SHP77 treated with DMSO at 0.1 percent for 48 hours (cell line): ENCODE data around the gene PILRB.
"Not testable (repeated sequence)": the region's sequence is repeated elsewhere in the genome, so short reads cannot be mapped to it uniquely, and the experiment has no call there.

Source experiments
- DNase-seq: peaks from one replicate; lab custom pipeline; 2025; lab: John Stamatoyannopoulos, UW

The PILRB gene

DNA sequence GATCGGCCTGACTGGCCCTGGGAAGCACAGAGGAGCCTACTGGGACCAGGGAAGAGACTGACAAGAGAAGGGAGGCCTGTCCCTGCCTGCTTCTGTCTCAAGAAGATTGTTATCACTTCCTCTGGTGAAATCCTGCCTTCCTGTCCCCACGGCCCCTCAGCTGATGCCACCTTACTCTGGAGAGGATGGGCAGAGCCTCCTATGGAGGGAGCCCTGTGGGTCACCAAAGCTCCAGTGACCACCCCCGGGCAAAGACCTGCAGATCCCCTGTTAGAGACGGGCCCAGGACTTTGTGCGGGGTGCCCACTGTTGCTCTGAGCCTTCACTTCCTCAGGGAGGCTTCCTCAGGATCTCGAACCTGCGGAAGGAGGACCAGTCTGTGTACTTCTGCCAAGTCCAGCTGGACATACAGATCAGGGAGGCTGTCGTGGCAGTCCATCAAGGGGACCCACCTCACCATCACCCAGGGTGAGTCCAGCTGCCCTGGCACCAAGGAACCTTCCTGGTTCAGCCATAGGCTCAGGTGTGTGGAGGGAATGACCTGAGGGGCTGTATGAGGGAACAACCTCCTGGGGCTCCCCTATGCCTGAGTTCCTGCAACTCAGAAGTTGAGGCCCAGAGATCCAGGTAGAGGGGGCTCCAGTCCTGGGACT, 1.4 kb upstream of the PILRB start:
- no peak for DNase-seq

DNA sequence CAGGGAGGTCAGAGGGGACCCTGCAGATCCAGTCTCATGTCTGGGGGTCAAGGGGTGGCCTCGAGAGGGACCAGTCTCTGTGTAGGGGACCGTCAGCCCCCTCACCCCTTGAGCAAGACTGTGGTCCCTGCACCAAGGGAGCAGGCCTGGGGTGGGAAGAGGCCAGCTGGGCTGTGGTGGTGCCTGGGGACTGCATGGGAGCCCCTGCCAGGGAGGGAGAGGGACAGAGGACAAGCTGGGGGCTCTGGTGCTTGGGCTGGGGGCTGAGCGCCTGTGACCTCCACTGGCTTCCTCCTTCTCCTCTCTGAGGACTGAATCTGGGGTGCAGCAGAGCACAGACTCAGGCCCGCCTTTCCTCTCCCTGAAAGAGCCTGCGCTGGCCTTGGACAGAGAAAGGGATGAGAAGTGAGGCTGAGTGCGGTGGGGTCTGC, 771 bp upstream of the PILRB start:
- DNase-seq, result no peak

DNA sequence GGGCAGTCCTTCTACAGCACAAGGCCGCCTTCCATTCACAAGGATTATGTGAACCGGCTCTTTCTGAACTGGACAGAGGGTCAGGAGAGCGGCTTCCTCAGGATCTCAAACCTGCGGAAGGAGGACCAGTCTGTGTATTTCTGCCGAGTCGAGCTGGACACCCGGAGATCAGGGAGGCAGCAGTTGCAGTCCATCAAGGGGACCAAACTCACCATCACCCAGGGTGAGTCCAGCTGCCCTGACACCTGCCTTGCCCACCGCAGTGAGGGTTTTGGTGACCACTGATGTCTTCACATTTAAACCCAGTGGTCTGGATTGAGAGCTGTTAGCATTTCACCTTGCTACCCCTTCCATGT, 918 bp downstream of the PILRB start:
- no peak for DNase-seq

DNA sequence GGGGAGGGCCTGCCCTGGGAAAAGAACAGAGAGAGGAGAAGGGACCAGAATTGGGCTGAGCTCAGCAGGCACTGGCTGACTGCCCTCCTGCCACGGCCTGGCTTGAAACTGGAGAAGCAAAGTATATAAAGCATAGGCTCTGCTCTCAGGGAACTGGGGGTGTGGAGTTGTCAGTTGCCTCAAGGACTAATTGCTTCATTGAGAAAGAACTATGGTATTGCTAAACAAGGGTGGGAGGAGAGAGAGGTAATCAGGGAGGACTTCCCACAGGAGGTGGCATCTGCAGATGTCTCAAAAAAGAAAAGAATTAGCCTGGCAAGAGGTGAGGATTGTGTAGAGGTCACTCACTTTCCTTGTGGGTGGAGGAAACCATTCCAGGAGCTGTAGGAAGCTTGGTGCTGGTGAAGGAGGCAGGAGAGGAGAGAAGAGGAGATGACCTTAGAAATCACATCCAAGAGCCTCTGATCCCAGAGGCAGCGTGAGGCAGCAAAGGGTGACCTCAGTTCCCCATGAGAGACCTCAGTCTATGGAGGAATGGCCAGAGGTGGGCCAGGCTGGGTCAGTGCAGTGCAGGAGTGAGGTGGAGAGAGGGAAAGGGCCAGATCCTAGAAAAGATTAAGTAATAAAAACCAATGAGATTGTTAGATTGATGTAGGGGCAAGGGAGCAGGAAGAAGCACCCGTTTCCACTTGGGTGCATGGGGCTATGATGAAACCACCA, 2.4 kb downstream of the PILRB start:
- no peak for DNase-seq

DNA sequence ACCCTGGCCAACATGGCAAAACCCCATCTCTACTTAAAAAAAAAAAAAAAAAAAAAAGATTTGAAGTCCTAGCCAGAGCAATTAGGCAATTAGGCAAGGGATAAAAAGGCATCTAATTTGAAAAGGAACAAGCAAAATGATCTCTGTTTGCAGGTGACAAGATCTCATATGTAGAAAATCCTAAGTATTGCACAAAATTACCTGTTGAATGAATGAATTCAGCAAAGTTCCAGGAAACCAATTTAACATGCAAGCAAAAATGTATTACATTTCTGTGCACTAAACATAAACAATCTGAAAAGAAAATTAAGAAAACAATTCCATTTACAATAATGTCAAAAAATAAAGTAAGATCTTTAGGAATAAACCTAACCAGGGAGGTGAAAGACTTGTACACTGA, 5.2 kb downstream of the PILRB start:
- DNase-seq, result no peak

DNA sequence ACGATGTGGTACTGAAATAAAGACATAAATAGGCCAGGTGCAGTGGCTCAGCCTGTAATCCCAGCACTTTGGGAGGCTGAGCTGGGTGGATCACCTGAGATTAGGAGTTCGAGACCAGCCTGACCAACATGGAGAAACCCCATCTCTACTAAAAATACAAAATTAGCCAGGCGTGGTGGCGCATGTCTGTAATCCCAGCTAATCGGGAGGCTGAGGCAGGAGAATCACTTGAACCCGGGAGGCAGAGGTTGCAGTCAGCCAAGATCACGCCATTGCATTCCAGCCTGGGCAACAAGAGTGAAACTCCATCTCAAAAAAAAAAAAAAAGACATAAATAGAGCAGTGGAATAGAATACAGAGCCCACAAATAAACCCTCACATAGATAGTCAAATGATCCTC, 5.9 kb downstream of the PILRB start:
- DNase-seq, result not testable (repeated sequence)

DNA sequence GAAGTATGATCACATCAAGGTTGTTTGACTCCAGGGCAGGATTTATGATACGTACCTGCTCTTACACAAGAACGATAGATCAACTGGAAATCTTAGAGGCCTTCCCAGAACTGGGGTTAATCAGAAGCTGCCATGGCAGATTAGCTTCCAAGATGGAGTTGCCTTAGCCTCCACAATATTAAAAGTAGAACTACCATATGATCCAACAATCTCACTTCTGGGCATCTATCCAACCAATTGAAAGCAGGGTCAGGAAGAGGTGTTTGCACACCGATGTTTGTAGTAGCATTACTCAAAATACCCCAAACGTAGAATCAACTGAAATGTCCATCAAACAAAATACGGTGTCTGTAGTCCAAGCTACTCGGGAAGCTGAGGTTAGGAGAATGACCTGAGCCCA, 6.6 kb downstream of the PILRB start:
- DNase-seq, result no peak

DNA sequence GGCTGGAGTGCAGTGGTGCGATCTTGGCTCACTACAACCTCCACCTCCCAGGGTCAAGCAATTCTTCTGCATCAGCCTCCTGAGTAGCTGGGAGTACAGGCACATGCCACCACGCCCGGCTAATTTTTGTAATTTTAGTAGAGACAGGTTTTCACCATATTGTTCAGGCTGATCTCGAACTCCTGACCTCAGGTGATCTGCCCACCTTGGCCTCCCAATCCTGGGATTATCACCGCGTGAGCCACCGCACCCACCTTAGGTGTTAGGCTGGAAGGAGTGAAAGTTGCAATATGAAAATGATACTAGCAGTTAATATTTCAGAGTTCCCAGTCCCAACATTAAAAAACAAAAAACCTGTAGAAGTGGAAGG, 8.1 kb downstream of the PILRB start:
- DNase-seq, result not testable (repeated sequence)

DNA sequence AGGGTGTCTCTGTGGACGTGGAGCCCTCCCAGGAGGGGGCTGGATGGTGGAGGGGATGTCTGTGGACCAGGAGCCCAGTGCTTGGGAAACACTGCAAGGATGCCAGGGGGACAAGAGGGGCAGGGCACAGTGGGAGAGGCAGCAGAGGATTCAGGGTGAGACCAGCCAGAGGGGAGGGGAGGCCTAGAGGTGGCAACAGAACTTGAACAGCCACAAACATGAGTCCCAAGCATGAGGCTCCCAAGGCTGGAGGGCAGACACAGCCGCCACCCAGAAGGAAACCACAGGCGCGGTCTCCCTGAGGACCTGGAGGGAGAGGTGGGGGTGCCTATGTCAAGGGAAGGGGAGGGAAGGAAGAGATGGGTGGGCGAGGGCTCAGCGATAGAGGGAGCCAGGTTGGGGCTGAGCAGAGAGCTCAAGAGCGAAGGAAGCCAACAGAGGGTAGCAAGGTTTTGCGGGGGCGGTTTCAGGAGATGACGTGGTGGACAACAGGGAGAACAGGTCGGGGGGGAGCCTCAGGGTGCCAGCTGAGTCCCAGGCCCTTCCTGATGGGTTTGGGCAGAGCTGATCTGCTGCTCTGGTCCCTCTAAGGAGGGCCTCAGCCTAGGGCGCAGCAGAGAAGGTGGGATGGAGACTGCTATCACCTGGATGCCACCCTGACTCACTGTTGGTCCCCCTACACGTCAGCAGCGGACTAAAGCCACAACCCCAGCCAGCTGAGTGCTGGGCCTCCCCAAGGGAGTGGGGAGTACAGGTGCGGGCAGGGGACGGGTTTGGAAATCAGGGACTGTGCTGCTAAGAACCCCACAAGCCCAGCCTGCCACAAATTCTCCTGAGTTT, 8.7 kb downstream of the PILRB start:
- DNase-seq, result no peak

DNA sequence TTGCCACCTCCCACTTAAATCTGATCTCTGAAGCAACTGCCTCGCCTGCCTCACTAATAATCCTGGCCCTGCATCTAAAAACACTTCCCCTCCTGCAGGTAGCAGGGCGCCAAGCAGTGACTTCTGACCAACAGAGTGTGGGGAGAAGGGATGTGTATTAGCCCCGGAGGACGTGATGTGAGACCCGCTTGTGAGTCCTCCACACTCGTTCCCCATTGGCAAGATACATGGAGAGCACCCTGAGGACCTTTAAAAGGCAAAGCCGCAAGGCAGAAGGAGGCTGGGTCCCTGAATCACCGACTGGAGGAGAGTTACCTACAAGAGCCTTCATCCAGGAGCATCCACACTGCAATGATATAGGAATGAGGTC, 9.3 kb downstream of the PILRB start:
- no peak for DNase-seq

DNA sequence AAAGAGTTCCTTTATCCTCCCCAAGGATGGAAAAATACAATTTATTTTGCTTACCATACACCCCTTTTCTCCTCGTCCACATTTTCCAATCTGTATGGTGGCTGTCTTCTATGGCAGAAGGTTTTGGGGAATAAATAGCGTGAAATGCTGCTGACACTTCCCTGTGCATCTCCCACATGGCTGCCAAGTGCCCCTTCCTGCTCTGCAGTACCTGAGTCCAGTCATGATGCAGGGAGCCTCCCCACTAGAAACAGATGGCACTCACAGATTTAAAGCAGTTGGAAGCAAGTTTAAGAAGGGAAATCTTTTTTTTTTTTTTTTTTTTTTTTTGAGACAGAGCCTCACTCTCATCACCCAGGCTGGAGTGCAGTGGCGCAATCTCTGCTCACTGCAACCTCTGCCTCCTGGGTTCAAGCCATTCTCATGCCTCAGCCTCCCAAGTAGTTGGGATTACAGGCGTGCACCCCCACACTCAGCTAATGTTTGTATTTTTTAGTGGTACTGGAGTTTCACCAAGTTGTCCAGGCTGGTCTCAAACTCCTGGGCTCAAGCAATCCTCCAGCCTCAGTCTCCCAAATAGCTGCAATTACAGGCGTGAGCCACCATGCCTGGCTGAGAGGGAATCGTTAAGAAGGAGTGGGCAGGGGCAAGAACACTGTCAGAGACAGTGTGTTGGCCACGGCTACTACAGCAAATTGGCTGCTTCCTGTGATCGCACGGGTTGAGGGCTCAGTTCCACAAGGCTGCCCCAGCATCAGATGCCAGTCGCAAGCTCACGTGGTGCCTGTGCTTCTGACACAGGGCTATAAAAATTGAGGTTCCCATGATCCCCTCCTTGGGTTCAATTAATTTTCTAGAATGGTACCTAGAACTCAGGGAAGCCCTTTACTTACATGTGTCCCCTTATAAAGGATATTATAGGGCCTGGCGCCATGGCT, 10.0 kb downstream of the PILRB start:
- DNase-seq, result no peak

DNA sequence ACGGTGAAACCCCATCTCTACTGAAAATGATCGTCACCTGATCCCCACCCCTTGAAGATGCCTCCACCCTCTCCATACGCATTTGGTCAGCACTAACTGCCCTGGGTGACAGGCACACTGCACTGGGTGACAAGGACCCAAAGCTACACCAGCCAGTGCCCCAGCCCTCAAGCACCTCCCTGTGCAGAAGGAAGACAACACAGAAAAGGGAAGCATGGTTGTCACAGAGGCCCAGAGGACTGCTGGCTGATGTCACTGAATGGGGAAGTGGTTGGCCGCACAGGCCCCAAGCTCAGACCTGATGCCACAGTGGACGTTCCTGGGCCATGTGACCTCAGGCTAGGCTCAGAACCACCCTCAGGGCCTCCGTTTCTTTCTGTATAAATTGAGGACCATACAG, 11.2 kb downstream of the PILRB start:
- DNase-seq, result no peak

DNA sequence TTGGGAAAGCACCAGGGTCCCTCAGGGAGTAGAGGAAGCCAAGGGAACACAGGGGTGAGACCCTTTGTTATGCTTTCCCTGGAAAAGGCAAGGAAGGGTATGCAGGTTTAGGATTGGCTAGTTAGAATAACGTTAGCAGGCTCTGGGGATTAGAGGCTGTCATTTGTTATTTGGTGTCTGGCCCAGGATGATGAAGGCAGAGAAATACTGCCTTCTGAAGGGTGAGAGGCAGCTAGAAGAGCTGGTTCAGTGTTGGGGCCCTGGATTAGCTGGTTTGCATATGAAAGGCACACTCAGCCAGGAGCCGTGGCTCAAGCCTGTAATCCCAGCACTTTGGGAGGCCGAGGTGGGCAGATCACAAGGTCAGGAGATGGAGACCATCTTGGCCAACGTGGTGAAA, 12.4 kb downstream of the PILRB start:
- DNase-seq, result no peak

DNA sequence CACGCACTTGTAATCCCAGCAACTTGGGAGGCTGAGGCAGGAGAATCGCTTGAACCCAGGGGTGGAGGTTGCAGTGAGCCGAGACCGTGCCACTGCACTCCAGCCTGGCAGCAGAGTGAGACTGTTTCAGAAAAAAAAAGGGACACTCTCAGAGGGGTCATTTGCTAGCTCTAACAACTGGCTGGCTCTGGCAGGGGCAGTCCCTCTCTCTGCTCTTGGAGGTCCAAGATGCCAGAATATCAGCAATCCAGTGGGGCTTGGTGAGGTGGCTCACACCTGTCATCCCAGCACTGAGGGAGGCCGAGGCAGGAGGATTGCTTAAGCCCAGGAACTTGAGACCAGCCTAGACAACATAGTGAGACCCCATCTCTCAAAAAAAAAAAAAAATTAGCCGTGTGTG, 12.8 kb downstream of the PILRB start:
- no peak for DNase-seq

DNA sequence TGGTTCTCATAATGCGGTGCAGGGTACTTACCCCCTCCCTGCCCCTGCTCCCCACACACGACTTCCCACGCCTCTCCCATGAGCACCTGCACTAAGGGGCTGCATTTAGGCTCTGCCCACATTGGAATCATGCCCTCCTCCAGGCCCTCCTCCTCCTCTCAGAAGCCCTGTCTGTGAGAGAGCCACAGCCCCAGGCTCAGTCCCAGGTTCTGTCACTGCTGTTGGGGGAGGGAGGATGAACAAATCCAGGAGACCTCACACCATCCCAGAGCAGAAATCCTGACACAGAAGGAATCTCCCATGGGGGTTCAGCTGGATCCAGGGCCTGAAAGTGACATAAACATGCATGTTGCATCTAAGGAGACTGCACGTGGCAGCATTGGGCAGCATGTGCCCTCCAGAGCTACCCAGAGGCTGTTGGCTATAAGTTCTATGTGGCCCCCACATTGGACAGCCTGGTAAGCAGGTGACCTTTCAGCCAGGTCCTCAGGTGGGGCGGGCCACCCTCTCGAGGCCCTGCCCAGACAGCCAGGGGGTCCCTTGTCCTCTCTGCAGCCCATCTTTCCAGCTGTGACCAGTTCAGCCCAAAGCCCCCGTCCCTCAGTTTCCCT, 13.7 kb downstream of the PILRB start:
- DNase-seq, result no peak

DNA sequence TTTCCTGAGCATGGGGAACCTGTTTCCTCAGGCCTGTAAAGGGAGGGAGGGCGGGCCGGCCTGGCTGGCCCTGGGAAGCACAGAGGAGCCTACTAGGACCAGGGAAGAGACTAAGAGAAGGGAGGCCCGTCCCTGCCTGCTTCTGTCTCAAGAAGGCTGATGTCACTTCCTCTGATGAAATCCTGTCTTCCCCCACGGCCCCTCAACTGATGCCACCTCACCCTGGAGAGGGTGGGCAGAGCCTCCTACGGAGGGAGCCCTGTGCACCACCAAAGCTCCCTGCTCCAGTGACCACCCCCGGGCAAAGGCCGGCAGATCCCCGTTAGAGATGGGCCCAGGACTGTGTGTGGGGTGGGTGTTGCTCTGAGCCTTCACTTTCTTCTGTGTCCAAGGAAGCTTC, 14.3 kb downstream of the PILRB start:
- DNase-seq, result no peak

DNA sequence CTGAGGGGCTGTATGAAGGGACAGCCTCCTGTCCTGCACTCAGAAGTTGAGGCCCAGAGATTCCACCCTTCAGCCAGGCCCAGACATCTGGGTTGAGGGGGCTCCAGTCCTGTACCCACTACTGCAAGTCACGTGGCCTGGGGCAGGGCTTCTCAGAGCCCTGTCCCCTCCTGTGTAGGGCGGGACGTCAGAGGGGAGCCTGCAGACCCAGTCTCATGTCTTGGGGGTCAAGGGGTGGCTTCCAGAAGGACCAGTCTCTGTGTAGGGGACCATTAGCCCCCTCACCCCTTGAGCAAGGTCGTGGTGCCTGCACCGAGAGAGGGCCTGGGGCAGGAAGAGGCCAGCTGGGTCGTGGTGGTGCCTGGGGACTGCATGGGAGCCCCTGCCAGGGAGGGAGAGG, 14.8 kb downstream of the PILRB start:
- no peak for DNase-seq

DNA sequence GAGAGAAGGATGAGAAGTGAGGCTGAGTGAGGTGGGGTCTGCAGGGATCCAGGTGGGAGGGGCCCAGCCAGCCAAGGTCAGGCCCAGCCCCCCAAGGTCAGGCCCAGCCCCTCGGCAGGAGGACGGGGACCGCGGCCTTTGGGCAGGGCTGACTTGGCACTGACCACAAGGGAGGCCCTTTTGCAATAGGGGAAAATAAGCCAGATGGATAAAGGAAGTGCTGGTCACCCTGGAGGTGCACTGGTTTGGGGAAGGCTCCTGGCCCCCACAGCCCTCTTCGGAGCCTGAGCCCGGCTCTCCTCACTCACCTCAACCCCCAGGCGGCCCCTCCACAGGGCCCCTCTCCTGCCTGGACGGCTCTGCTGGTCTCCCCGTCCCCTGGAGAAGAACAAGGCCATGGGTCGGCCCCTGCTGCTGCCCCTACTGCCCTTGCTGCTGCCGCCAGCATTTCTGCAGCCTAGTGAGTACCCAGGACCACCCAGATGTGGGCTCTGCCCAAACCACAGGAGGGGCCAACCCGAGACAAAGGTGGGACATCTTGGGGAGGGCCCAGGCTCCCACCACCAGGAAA, 15.4 kb downstream of the PILRB start, which contains the start of gene PILRA:
PILRA (plus strand) TSS at position 227 of the 571 bp plus-strand sequence; CDS start at position 397, 170 bp downstream.
- no peak for DNase-seq

DNA sequence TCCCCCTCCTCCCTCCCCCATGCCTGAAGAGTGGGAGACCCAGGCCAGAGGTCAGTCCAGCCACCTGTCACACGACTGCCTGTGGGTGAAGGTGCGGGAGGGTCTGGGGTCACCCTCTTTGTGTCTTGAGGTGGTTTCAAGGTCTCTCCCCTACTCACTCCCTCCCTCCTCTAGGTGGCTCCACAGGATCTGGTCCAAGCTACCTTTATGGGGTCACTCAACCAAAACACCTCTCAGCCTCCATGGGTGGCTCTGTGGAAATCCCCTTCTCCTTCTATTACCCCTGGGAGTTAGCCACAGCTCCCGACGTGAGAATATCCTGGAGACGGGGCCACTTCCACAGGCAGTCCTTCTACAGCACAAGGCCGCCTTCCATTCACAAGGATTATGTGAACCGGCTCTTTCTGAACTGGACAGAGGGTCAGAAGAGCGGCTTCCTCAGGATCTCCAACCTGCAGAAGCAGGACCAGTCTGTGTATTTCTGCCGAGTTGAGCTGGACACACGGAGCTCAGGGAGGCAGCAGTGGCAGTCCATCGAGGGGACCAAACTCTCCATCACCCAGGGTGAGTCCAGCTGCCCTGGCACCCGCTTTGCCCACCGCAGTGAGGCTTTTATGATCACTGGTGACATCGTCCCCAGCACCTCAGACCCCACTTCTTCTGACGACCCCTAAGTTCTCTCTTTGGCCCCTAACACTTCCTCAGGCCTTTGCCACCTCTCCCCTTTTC, 16.1 kb downstream of the PILRB start:
- not testable (repeated sequence) for DNase-seq

DNA sequence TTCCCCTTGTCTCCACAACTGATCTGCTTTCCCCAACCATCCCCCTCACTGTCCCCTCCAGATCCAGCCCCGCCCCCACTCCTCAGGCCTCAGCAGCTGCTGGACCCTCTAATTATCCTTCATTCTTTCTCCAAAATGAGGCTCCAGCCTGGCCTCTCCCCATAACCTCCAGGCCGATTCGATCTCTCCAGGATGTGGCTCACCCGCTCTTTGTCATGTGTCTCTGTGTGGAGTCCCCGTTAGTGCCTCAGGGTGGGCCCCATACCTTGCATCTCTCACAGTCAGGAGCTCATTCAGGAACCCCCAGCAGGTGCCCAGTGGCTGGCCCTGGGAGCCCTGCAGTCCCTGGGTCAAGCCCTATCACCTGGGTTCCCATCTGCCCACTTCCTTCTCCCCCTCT, 16.7 kb downstream of the PILRB start:
- DNase-seq, result no peak

DNA sequence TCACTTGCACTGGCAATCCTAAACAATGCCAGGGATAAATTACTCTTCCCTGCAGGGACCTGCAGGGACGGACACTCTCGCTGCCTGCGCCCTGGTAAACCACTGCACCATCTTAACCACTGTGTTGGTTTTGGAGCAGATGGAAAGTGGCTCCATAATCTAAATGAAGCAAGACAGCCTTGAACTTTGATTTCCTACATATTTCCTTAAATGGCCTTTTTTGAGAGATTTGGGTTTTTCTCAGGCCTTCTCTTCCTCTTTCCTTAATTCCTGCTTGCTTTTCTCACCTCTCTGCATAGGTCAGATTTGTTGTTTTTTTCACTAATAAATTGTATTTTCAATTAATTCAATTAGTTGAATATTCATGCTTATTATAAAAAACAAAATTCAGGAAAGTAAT, 18.1 kb downstream of the PILRB start:
- no peak for DNase-seq
